Parathyroid adenoma (tissue), 2 donors: ENCODE results near the gene GPN1.

Experiments used
- H2AFZ ChIP-seq: fragments of 300-600 bp; sonication (generic); one replicate; pipeline ENCODE4 v1.7.0; 2017; ENCODE audit warnings: antibody characterized with exemption, mild to moderate bottlenecking
- H3K27ac ChIP-seq: fragments of 300-600 bp; sonication (generic); one replicate; pipeline ENCODE4 v1.7.0; 2017
- H3K27me3 ChIP-seq: fragments of 300-600 bp; sonication (generic); one replicate; pipeline ENCODE4 v1.7.0; 2017; ENCODE audit warnings: low read length; ENCODE audit not compliant: control insufficient read depth, insufficient read depth
- H3K36me3 ChIP-seq: fragments of 300-600 bp; sonication (generic); one replicate; pipeline ENCODE4 v1.7.0; 2017; ENCODE audit warnings: low read length; ENCODE audit not compliant: control insufficient read depth, insufficient read depth
- H3K4me1 ChIP-seq: fragments of 300-600 bp; sonication (generic); one replicate; pipeline ENCODE4 v1.7.0; 2017; ENCODE audit warnings: control low read depth
- H3K4me2 ChIP-seq: fragments of 300-600 bp; sonication (generic); one replicate; pipeline ENCODE4 v1.7.0; 2017; ENCODE audit warnings: low read length
- H3K4me3 ChIP-seq: fragments of 300-600 bp; sonication (generic); one replicate; pipeline ENCODE4 v1.7.0; 2017; ENCODE audit warnings: low read depth, low read length
- H3K79me2 ChIP-seq: fragments of 300-600 bp; sonication (generic); one replicate; pipeline ENCODE4 v1.7.0; 2017; ENCODE audit warnings: control low read depth
- H3K9ac ChIP-seq: fragments of 300-600 bp; sonication (generic); one replicate; pipeline ENCODE4 v1.7.0; 2017; ENCODE audit warnings: mild to moderate bottlenecking
- H3K9me3 ChIP-seq: fragments of 300-600 bp; sonication (generic); one replicate; pipeline ENCODE4 v1.7.0; 2017; ENCODE audit warnings: low read length; ENCODE audit not compliant: control insufficient read depth
- TF ChIP-seq, protein P1 (sequence below): fragments of 300-600 bp; sonication (generic); IDR thresholded peaks from one replicate; pipeline ENCODE4 v1.7.0; 2017; ENCODE audit warnings: antibody characterized with exemption, mild to moderate bottlenecking
- donor health status: primary hyperparathyroidism.

Gene GPN1

GRCh38 chr2:27628767-27629709, at the start of gene GPN1, which contains the start of gene CCDC121:
GPN1 (plus strand) TSS chr2:27629050; CDS start chr2:27629059, 9 bp downstream.
CCDC121 (minus strand) TSS chr2:27629012; CDS start chr2:27627799, 1,213 bp downstream.
- Histone ChIP-seq H2AFZ (peak within 1 kb of the TSS; percentile 99), H3K9ac (no peak within 1 kb of the TSS), H3K36me3 (no peaks in the 10 kb centered on the region), H3K4me2 (peak within 1 kb of the TSS; percentile 86), H3K4me1 (peaks cover 7% of the 10 kb centered on the region), H3K4me3 (peak within 1 kb of the TSS; percentile 94), H3K79me2 (no peaks in the 10 kb centered on the region), H3K9me3 (no peaks in the 10 kb centered on the region), H3K27me3 (no peaks in the 10 kb centered on the region), H3K27ac (peak within 1 kb of the TSS; percentile 59)
- TF ChIP-seq, protein P1, sequence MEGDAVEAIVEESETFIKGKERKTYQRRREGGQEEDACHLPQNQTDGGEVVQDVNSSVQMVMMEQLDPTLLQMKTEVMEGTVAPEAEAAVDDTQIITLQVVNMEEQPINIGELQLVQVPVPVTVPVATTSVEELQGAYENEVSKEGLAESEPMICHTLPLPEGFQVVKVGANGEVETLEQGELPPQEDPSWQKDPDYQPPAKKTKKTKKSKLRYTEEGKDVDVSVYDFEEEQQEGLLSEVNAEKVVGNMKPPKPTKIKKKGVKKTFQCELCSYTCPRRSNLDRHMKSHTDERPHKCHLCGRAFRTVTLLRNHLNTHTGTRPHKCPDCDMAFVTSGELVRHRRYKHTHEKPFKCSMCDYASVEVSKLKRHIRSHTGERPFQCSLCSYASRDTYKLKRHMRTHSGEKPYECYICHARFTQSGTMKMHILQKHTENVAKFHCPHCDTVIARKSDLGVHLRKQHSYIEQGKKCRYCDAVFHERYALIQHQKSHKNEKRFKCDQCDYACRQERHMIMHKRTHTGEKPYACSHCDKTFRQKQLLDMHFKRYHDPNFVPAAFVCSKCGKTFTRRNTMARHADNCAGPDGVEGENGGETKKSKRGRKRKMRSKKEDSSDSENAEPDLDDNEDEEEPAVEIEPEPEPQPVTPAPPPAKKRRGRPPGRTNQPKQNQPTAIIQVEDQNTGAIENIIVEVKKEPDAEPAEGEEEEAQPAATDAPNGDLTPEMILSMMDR = no peak

DNA sequence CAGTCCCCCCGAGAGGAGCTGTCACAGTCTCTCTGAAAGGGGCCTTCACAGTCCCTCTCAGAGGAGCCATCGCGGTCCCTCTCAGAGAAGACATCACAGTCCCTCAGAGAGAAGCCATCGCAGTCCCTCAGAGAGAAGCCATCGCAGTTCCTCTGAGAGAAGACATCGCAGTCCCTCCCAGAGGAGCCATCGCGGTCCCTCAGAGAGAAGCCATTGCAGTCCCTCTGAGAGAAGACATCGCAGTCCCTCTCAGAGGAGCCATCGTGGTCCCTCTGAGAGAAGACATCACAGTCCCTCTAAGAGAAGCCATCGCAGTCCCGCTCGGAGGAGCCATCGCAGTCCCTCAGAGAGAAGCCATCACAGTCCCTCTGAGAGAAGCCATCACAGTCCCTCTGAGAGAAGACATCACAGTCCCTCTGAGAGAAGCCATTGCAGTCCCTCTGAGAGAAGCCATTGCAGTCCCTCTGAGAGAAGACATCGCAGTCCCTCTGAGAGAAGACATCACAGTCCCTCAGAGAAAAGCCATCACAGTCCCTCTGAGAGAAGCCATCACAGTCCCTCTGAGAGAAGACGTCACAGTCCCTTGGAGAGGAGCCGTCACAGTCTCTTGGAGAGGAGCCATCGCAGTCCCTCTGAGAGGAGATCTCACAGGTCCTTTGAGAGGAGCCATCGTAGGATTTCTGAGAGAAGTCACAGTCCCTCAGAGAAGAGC, 47.3 kb upstream of the GPN1 start:
- TF ChIP-seq, protein P1 = no peak
- H3K9me3 ChIP-seq = no peaks in the 10 kb centered on the region
- H3K36me3 ChIP-seq = no peaks in the 10 kb centered on the region
- H3K27me3 ChIP-seq = no peaks in the 10 kb centered on the region
- peaks cover 24% of the 10 kb centered on the region for H3K79me2 ChIP-seq
- H2AFZ ChIP-seq = peak overlapping the region; percentile 88
- no peak overlapping the region for H3K4me2 ChIP-seq
- peaks cover 8% of the 10 kb centered on the region for H3K4me1 ChIP-seq
- H3K27ac ChIP-seq = no peak overlapping the region
- no peak overlapping the region for H3K9ac ChIP-seq
- no peak overlapping the region for H3K4me3 ChIP-seq

GRCh38 chr2:27582129-27582694, 46.6 kb upstream of the GPN1 start:
- TF ChIP-seq, protein P1 = no peak
- Histone ChIP-seq H3K36me3 (no peaks in the 10 kb centered on the region), H3K79me2 (peaks cover 24% of the 10 kb centered on the region), H3K27ac (peak overlapping the region; percentile 58), H3K9ac (no peak overlapping the region), H2AFZ (peak overlapping the region; percentile 88), H3K4me1 (peaks cover 8% of the 10 kb centered on the region), H3K4me2 (peak overlapping the region; percentile 57), H3K27me3 (no peaks in the 10 kb centered on the region), H3K9me3 (no peaks in the 10 kb centered on the region), H3K4me3 (peak overlapping the region; percentile 66)

- H3K9ac ChIP-seq = no peak within 1 kb of the TSS
- H3K36me3 ChIP-seq = no peaks in the 10 kb centered on the region
- TF ChIP-seq, protein P1 = no peak
- H3K9me3 ChIP-seq = no peaks in the 10 kb centered on the region
- H2AFZ ChIP-seq = peak within 1 kb of the TSS; percentile 88
- H3K4me2 ChIP-seq = peak within 1 kb of the TSS; percentile 57
- H3K4me3 ChIP-seq = peak within 1 kb of the TSS; percentile 66
- H3K27me3 ChIP-seq = no peaks in the 10 kb centered on the region
- H3K4me1 ChIP-seq = peaks cover 8% of the 10 kb centered on the region
- peak within 1 kb of the TSS; percentile 58 for H3K27ac ChIP-seq
- peaks cover 24% of the 10 kb centered on the region for H3K79me2 ChIP-seq
These were observed 46.0 kb upstream of the GPN1 start, which contains the start of gene ZNF512 for GRCh38 chr2:27582695-27583389. ZNF512 (plus strand) TSS chr2:27583042; CDS start chr2:27583113, 71 bp downstream.
